B cell (primary cell): ENCODE data around the gene TIAL1. TPM values are rescaled to one million over a fixed set of nuclear protein-coding genes. Genes with fewer than 3 reads are reported as not detected.

Experiments used
- ATAC-seq: fragments of 200-7000 bp; cut with Tn5 transposase; one replicate; pipeline ENCODE4 v1.10.0; 2021; ENCODE audit warnings: low read depth, mild to moderate bottlenecking, moderate number of reproducible peaks, moderate library complexity
- CTCF ChIA-PET: fragments of 350-600 bp; sonication (Branson Sonifier 250); formaldehyde crosslinking; loops from one replicate; lab custom pipeline; 2021; ENCODE audit warnings: antibody characterized with exemption, inconsistent platforms; lab: Charles Lee
- POLR2A ChIA-PET: fragments of 350-600 bp; sonication (Branson Sonifier 250); formaldehyde crosslinking; loops from one replicate; lab custom pipeline; 2021; ENCODE audit warnings: antibody characterized with exemption; lab: Charles Lee
- DNase-seq: peaks from one replicate; pipeline ENCODE4 v3.0.0; 2013
- H2AFZ ChIP-seq: 2 replicates; pipeline ENCODE4 v1.6.1; 2012; ENCODE audit warnings: mild to moderate bottlenecking, low read depth, low read length; ENCODE audit not compliant: insufficient read depth, poor library complexity, severe bottlenecking
- H3K27ac ChIP-seq, 2 donors: 1 replicate in 1 of 2; 2 replicates in 1 of 2; pipeline ENCODE4 v1.5.1; 2012 to 2013; ENCODE audit warnings: low read length in 2 of 2, mild to moderate bottlenecking in 2 of 2, moderate library complexity in 1 of 2
- H3K27me3 ChIP-seq, 4 experiments: fragments of 200-600 bp in 1 of 4; sonication (generic) in 1 of 4; replicated peaks in 1 of 4; 1 replicate in 2 of 4; 2 replicates in 2 of 4; pipeline versions ENCODE4 v1.6.1 to v1.7.0; 2013 to 2016; ENCODE audit warnings: low read length in 3 of 4, mild to moderate bottlenecking in 2 of 4, mixed read lengths in 1 of 4, moderate library complexity in 1 of 4; ENCODE audit not compliant: insufficient read depth in 4 of 4, control insufficient read depth in 3 of 4; ENCODE audit errors: control extremely low read depth in 1 of 4
- H3K36me3 ChIP-seq, 2 experiments: replicated peaks in 1 of 2; 1 replicate in 1 of 2; 2 replicates in 1 of 2; pipeline versions ENCODE4 v1.6.1 to v1.7.1; 2013; ENCODE audit warnings: low read length in 1 of 2; ENCODE audit not compliant: insufficient read depth in 2 of 2, control insufficient read depth in 1 of 2; ENCODE audit errors: control extremely low read depth in 1 of 2, extremely low read depth in 1 of 2
- H3K4me1 ChIP-seq, 2 donors: fragments of 200-600 bp in 1 of 2; sonication (generic) in 1 of 2; 1 replicate in 1 of 2; 2 replicates in 1 of 2; pipeline versions ENCODE4 v1.5.1 to v1.6.1; 2013 to 2017; ENCODE audit warnings: low read length in 2 of 2; ENCODE audit not compliant: control insufficient read depth in 2 of 2, insufficient read depth in 2 of 2
- H3K4me2 ChIP-seq: replicated peaks from 2 replicates; pipeline ENCODE3; 2012; ENCODE audit warnings: mild to moderate bottlenecking, low read depth, low read length; ENCODE audit not compliant: poor library complexity, severe bottlenecking
- H3K4me3 ChIP-seq, 5 experiments: fragments of 200-600 bp in 1 of 5; sonication (generic) in 1 of 5; 1 replicate in 3 of 5; 2 replicates in 2 of 5; pipeline versions ENCODE4 v1.5.1 to v1.7.0; 2011 to 2016; ENCODE audit warnings: low read length in 4 of 5, mild to moderate bottlenecking in 4 of 5, low read depth in 2 of 5, control low read depth in 1 of 5, moderate library complexity in 1 of 5; ENCODE audit not compliant: insufficient read depth in 1 of 5; ENCODE audit errors: control extremely low read depth in 1 of 5, extremely low read depth in 1 of 5
- H3K79me2 ChIP-seq: fragments of 200-600 bp; sonication (generic); one replicate; pipeline ENCODE4 v1.6.0; 2016; ENCODE audit warnings: low read length; ENCODE audit not compliant: control insufficient read depth, insufficient read depth
- H3K9ac ChIP-seq: fragments of 200-600 bp; sonication (generic); 2 replicates; pipeline ENCODE4 v1.6.1; 2017; ENCODE audit warnings: mild to moderate bottlenecking, low read length, moderate library complexity
- H3K9me3 ChIP-seq, 3 donors: one replicate each; pipeline versions ENCODE4 v1.6.1 to v1.7.1; 2013; ENCODE audit warnings: low read length in 2 of 3; ENCODE audit not compliant: control insufficient read depth in 2 of 3, insufficient read depth in 1 of 3; ENCODE audit errors: control extremely low read depth in 1 of 3
- H4K20me1 ChIP-seq: 2 replicates; pipeline ENCODE4 v1.6.0; 2012; ENCODE audit warnings: mild to moderate bottlenecking, low read length; ENCODE audit not compliant: insufficient read depth, control insufficient read depth, poor library complexity, severe bottlenecking
- H3K27ac Mint-ChIP-seq: one replicate; pipeline ENCODE4 v1.8.0; 2021; ENCODE audit warnings: mixed read lengths
- H3K27me3 Mint-ChIP-seq: one replicate; pipeline ENCODE4 v1.8.0; 2021; ENCODE audit warnings: mixed read lengths
- H3K4me1 Mint-ChIP-seq: one replicate; pipeline ENCODE4 v1.8.0; 2021; ENCODE audit warnings: mixed read lengths
- H3K4me3 Mint-ChIP-seq: one replicate; pipeline ENCODE4 v1.8.0; 2021; ENCODE audit warnings: mixed read lengths
- H3K9me3 Mint-ChIP-seq: one replicate; pipeline ENCODE4 v1.8.0; 2022; ENCODE audit warnings: mixed read lengths; ENCODE audit not compliant: insufficient read depth
- CTCF ChIP-seq: fragments of 200-600 bp; IDR thresholded peaks from one replicate; pipeline ENCODE4 v1.8.0; 2022; ENCODE audit warnings: antibody characterized with exemption, mild to moderate bottlenecking
- EZH2 ChIP-seq: IDR thresholded peaks from 2 replicates; pipeline ENCODE4 v1.6.1; 2012; ENCODE audit warnings: borderline replicate concordance, low read depth, mild to moderate bottlenecking, moderate library complexity, low read length; ENCODE audit not compliant: insufficient read depth, poor library complexity, severe bottlenecking
- WGBS: methylation state at CpG from one replicate; pipeline ENCODE4 v1.1.5; 2013; ENCODE audit warnings: missing lambda C conversion rate; ENCODE audit not compliant: insufficient coverage; 5-methylcytosine and 5-hydroxymethylcytosine counted together
- intact Hi-C: fragments of 100-400 bp; cut with micrococcal nuclease; formaldehyde crosslinking; loops from one replicate; pipeline ENCODE4 v1.10.0; 2022
- polyA plus RNA-seq: library from polyadenylated mRNA; depleted of rRNA; stranded (reverse); fragments of >200 nt; gene quantifications from 2 replicates; pipeline ENCODE4 v1.2.3, GENCODE V29; 2012
- total RNA-seq, 2 donors: library from RNA; stranded (reverse); fragments of 120-200 nt in 1 of 2; gene quantifications; 1 replicate in 1 of 2; 2 replicates in 1 of 2; pipeline versions ENCODE4 v1.2.3 to v1.2.4, GENCODE V29; 2013 to 2022

Gene TIAL1
- total and polyA plus RNA-seq, 2 donors (not counting 1 experiment from before 2014, with no cell fraction given): 98.5 to 159 TPM

- peak overlapping the region; percentile 17 to 78 (median 67) for H3K4me3 ChIP-seq
- Mint-ChIP-seq H3K4me1 (peaks cover 39% of the 10 kb centered on the region), H3K9me3 (no peaks in the 10 kb centered on the region), H3K27me3 (no peaks in the 10 kb centered on the region), H3K27ac (peak overlapping the region; percentile 50), H3K4me3 (peak overlapping the region; percentile 83)
- CTCF ChIA-PET: interaction anchor here (0.6 to 3.9 kb wide), 13 partner anchors 24 to 404 kb away, joined by 3 to 37 read pairs (median 5); partner anchors contain the start of gene GRK5
- H4K20me1 ChIP-seq: no peaks in the 10 kb centered on the region
- DNase-seq (peak; percentile 61), ATAC-seq (peak; percentile 5)
- H3K27me3 ChIP-seq: no peaks in the 10 kb centered on the region
- peaks cover 11 to 28% of the 10 kb centered on the region in 2 donors for H3K4me1 ChIP-seq
- no peak overlapping the region for H3K27ac ChIP-seq
- H3K9ac ChIP-seq: peak overlapping the region; percentile 75
- H3K4me2 ChIP-seq: peak overlapping the region; percentile 80
- peaks cover 19% of the 10 kb centered on the region for H3K79me2 ChIP-seq
- POLR2A ChIA-PET: interaction anchor here (0.6 to 3.1 kb wide), 2 partner anchors 24 to 336 kb away, joined by 3 to 10 read pairs; no protein-coding TSS in a partner anchor
- no peaks in the 10 kb centered on the region for H3K36me3 ChIP-seq
- TF ChIP-seq EZH2: no peak
- TF ChIP-seq CTCF: no peak
- 4% methylated on average over 51 of the region's 57 CpGs for WGBS
- no peaks in the 10 kb centered on the region for H3K9me3 ChIP-seq
- peak overlapping the region; percentile 84 for H2AFZ ChIP-seq
- intact Hi-C loops: loop anchor here (1.0 to 5.0 kb wide), 6 partner anchors 55 to 974 kb away; partner anchors contain the start of gene TIAL1
These were observed 55.1 kb downstream of the TIAL1 start for GRCh38 chr10:119541459-119542356.
